ENCODE results near the gene ZFP2.
"Not testable (repeated sequence)": the region's sequence is repeated elsewhere in the genome, so short reads cannot be mapped to it uniquely, and the experiment has no call there.

ZFP2 gene

DNA sequence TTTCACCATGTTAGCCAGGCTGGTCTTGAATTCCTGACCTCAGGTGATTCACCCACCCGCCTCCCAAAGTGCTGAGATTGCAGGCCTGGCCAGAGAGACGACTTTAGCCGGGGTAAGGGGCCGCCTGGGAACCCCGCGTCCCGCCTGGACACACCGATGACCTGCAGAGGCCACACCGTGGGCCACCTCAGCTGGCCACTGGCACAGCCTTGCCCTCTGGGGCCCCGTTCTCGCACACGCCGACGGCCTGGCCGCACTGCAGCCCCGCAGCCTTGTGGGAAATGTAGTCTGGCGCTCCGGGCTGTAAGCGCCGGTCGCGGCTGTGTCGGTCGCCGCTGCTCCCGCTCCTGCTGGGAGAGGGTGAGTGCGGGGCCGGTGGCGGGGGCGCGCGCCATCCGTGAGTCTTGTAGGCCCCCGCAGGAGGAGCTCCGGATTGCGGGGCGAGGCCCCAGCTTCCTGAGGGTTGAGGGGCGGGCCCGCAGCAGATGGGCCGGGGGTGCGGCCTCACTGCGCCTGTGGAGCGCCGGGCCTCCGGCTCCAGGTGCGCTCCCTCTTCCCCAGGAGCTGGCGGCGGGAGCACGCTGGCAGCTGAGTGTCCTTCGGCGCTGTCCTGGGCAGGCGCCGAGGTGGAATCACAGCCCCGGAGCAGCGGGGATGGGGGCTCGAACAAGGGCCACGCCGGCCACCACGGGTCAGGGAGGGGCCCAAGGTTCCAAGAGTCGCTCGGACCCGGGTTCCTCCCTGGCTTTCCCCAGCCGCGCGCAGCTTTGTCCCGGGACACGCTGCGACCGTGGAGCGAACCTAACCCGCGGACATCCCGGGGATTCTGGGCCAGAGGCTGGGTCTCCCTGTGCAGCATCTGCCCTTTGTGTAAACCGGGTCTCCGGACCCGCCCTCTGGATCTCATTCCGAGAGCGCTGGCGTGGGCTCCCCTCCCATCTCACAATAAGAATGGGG is at the start of gene ZFP2:
ZFP2 (plus strand) TSS at position 299 of the 957 bp plus-strand sequence. CDS start 35,401 bp downstream, outside the sequence.
- no peak for TF ChIP-seq CTCF (IDR thresholded peaks at IDR 0.05)
- H3K4me3 ChIP-seq (ENCODE audit: low read depth in 1 of 2, low read length in 1 of 2), result no peak within 1 kb of the TSS
- H3K36me3 ChIP-seq, result no peaks in the 10 kb centered on the region
- no peaks in the 10 kb centered on the region for H3K4me1 ChIP-seq (ENCODE audit: control insufficient read depth in 1 of 2, insufficient read depth in 1 of 2, low read depth in 1 of 2, low read length in 1 of 2)
- peaks cover 56% of the 10 kb centered on the region for H3K27me3 ChIP-seq
- H3K9me3 ChIP-seq, result peaks cover 7% of the 10 kb centered on the region
- no peak within 1 kb of the TSS for H3K27ac ChIP-seq

DNA sequence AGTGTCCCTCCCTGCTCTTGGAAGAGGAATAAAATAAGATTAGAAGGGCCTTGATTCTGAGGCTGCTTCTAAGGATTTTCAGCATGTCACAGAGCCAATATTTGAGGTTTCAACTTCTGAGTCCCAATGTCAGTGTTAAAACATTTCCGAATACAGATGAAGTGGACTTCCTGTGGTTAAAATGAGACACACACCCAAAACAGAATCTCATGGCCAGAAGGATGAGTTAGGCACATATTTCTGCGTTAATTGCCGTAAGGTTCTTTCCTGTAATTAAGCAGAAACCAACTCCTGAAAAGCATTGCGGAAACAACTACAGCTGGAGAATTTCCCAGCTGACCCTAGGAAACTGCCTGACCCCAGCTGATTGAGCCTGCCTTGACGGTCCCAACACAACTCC is 46.4 kb upstream of the ZFP2 start:
- no peak for TF ChIP-seq CTCF (IDR thresholded peaks at IDR 0.05)
- Histone ChIP-seq H3K9me3 (no peaks in the 10 kb centered on the region), H3K27ac (no peak overlapping the region)

GRCh38 chr5:178851951-178852350 is 43.8 kb upstream of the ZFP2 start:
- Histone ChIP-seq H3K27me3 (peaks cover 34% of the 10 kb centered on the region), H3K36me3 (no peaks in the 10 kb centered on the region), H3K4me1 (ENCODE audit: control insufficient read depth in 1 of 2, insufficient read depth in 1 of 2, low read depth in 1 of 2, low read length in 1 of 2) (no peaks in the 10 kb centered on the region), H3K4me3 (ENCODE audit: low read depth in 1 of 2, low read length in 1 of 2) (no peak overlapping the region), H3K9me3 (no peaks in the 10 kb centered on the region), H3K27ac (no peak overlapping the region)
- TF ChIP-seq CTCF (IDR thresholded peaks at IDR 0.05), result no peak

More for the DNA sequence above, 46.4 kb upstream of the ZFP2 start:
- Histone ChIP-seq H3K27me3 (peaks cover 44% of the 10 kb centered on the region), H3K4me1 (ENCODE audit: control insufficient read depth in 1 of 2, insufficient read depth in 1 of 2, low read depth in 1 of 2, low read length in 1 of 2) (no peaks in the 10 kb centered on the region), H3K36me3 (no peaks in the 10 kb centered on the region), H3K4me3 (ENCODE audit: low read depth in 1 of 2, low read length in 1 of 2) (no peak overlapping the region)

- TF ChIP-seq CTCF (IDR thresholded peaks at IDR 0.05), result no peak
- Histone ChIP-seq H3K36me3 (no peaks in the 10 kb centered on the region), H3K27ac (no peak overlapping the region), H3K27me3 (peaks cover 23% of the 10 kb centered on the region), H3K9me3 (no peaks in the 10 kb centered on the region), H3K4me1 (ENCODE audit: control insufficient read depth in 1 of 2, insufficient read depth in 1 of 2, low read depth in 1 of 2, low read length in 1 of 2) (no peaks in the 10 kb centered on the region), H3K4me3 (ENCODE audit: low read depth in 1 of 2, low read length in 1 of 2) (no peak overlapping the region)
These were observed 41.4 kb upstream of the ZFP2 start for GRCh38 chr5:178854284-178854683.

DNA sequence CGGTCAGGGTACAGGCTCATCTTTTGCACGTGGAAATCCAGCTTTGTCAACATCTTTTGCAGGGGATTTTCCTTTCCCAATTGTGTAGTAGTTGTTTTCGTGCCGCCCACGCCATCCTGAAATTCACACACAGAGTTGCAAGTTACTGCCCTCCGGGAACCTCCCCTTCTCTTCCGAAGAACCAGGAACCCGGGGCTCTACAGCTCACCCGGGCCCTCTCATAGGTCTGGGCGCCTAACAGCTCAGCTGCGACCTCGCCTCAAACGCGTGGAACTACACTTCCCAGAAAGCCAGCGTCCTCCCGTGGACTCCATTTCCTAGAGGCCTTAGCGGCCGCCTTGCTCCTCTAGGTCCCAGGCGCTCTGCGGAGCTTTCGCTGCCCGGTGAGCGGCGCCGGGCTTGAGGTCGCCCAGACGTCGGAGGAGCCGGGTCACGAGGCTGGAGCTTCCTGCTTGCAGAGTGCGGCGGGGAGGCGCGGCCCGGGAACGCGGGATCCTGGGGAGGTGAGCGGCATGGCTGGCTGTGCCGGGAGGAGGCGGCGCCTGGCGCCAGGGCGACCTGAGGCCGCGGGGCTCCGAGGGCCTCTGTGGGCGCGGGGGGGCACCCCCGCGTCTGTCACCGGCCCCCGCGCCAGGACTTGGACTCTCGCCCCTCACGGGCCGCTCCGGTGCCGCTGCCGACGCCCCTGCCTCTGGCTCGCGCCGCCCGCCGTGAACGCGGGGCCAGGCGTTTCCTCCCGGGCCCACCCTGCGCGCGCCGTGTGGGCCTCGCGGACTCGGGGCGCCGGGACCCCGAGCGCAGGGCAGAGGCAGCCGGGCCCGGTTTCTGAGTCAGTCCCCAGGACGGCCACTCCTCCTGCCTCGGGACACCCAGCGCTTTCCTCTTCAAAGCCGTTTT is 35.8 kb upstream of the ZFP2 start, which contains the start of gene ZNF354B:
ZNF354B (plus strand) TSS at position 329 of the 897 bp plus-strand sequence. CDS start 1,095 bp downstream, outside the sequence.
- peaks cover 4 to 6% of the 10 kb centered on the region in 2 experiments for H3K4me1 ChIP-seq (ENCODE audit: control insufficient read depth in 1 of 2, insufficient read depth in 1 of 2, low read depth in 1 of 2, low read length in 1 of 2)
- no peak within 1 kb of the TSS for H3K27ac ChIP-seq
- H3K27me3 ChIP-seq, result peaks cover 14% of the 10 kb centered on the region
- TF ChIP-seq CTCF (IDR thresholded peaks at IDR 0.05), result no peak
- peaks cover 8% of the 10 kb centered on the region for H3K36me3 ChIP-seq
- H3K4me3 ChIP-seq (ENCODE audit: low read depth in 1 of 2, low read length in 1 of 2), result peak within 1 kb of the TSS; percentile 60 to 61
- no peaks in the 10 kb centered on the region for H3K9me3 ChIP-seq

GRCh38 chr5:178860615-178861014 is 35.1 kb upstream of the ZFP2 start:
- Histone ChIP-seq H3K36me3 (peaks cover 12% of the 10 kb centered on the region), H3K4me3 (ENCODE audit: low read depth in 1 of 2, low read length in 1 of 2) (peak overlapping the region; percentile 60 to 61), H3K27me3 (peaks cover 14% of the 10 kb centered on the region)
- H3K27ac ChIP-seq; H3K4me1 ChIP-seq (ENCODE audit: control insufficient read depth in 1 of 2, insufficient read depth in 1 of 2, low read depth in 1 of 2, low read length in 1 of 2); H3K9me3 ChIP-seq: not testable (repeated sequence)
